NOMO-1 treated with DMSO at 0.1 percent for 48 hours (cell line): ENCODE data around the gene ZNF438.

ENCODE experiments used
- DNase-seq: peaks from one replicate; lab custom pipeline; 2025; ENCODE audit not compliant: unreplicated experiment; lab: John Stamatoyannopoulos, UW

ZNF438 gene

GRCh38 chr10:30897048-30897447 is 134.6 kb downstream of the ZNF438 start:
- peak; percentile 16 for DNase-seq

GRCh38 chr10:30894221-30894620 is 137.4 kb downstream of the ZNF438 start:
- DNase-seq = no peak

GRCh38 chr10:30893208-30893607 is 138.5 kb downstream of the ZNF438 start:
- no peak for DNase-seq

- no peak for DNase-seq
Measured at GRCh38 chr10:30887839-30888238, 143.8 kb downstream of the ZNF438 start.

GRCh38 chr10:30885423-30885822 is 146.2 kb downstream of the ZNF438 start:
- DNase-seq = no peak

- no peak for DNase-seq
Measured at GRCh38 chr10:30883751-30884150, 147.9 kb downstream of the ZNF438 start.

- DNase-seq = no peak
Measured at GRCh38 chr10:30883116-30883515, 148.5 kb downstream of the ZNF438 start.

- DNase-seq = no peak
Measured at GRCh38 chr10:30882281-30882680, 149.4 kb downstream of the ZNF438 start.

GRCh38 chr10:30878920-30879319 is 152.7 kb downstream of the ZNF438 start:
- DNase-seq = no peak

- no peak for DNase-seq
Measured at GRCh38 chr10:30877111-30877510, 154.6 kb downstream of the ZNF438 start.

GRCh38 chr10:30873411-30873810 is 158.3 kb downstream of the ZNF438 start:
- DNase-seq = no peak

- DNase-seq = no peak
Measured at GRCh38 chr10:30870896-30871295, 160.8 kb downstream of the ZNF438 start.

GRCh38 chr10:30869566-30869965 is 162.1 kb downstream of the ZNF438 start:
- no peak for DNase-seq

GRCh38 chr10:30868611-30869010 is 163.1 kb downstream of the ZNF438 start:
- no peak for DNase-seq

GRCh38 chr10:30866896-30867295 is 164.8 kb downstream of the ZNF438 start:
- DNase-seq = no peak

GRCh38 chr10:30865141-30865926 is 166.3 kb downstream of the ZNF438 start:
- peak; percentile 86 for DNase-seq

- no peak for DNase-seq
Measured at GRCh38 chr10:30863516-30864210, 168.0 kb downstream of the ZNF438 start.

- peak; percentile 96 for DNase-seq
Measured at GRCh38 chr10:30862486-30862885, 169.2 kb downstream of the ZNF438 start.

GRCh38 chr10:30861976-30862375 is 169.7 kb downstream of the ZNF438 start:
- no peak for DNase-seq

GRCh38 chr10:30861221-30861620 is 170.4 kb downstream of the ZNF438 start:
- DNase-seq = peak; percentile 65

- no peak for DNase-seq
Measured at GRCh38 chr10:30858499-30858898, 173.2 kb downstream of the ZNF438 start.

- peak; percentile 92 for DNase-seq
Measured at GRCh38 chr10:30857803-30858202, 173.9 kb downstream of the ZNF438 start.
